GM23248 (cell line): Measurements from ENCODE around the gene PPP2R3B. TPM values are rescaled to one million over a fixed set of nuclear protein-coding genes. Genes with fewer than 3 reads are reported as not detected.

Experiments
- DNase-seq: peaks from one replicate; pipeline ENCODE4 v3.0.0-alpha.2; 2015
- H2AFZ ChIP-seq: fragments of 200-600 bp; sonication (generic); 2 replicates; pipeline ENCODE4 v1.6.1; 2016; ENCODE audit warnings: antibody characterized with exemption
- H3F3A ChIP-seq: fragments of 200-600 bp; sonication (generic); 2 replicates; pipeline ENCODE4 v1.6.1; 2016; ENCODE audit warnings: mild to moderate bottlenecking, antibody characterized with exemption, mixed run types; ENCODE audit not compliant: insufficient read depth
- H3K27ac ChIP-seq: fragments of 200-600 bp; sonication (generic); 2 replicates; pipeline ENCODE4 v1.5.1; 2016; ENCODE audit warnings: mild to moderate bottlenecking
- H3K27me3 ChIP-seq: fragments of 200-600 bp; sonication (generic); replicated peaks from 2 replicates; pipeline ENCODE4 v1.6.1; 2016; ENCODE audit warnings: mild to moderate bottlenecking; ENCODE audit not compliant: insufficient read depth
- H3K36me3 ChIP-seq: fragments of 200-600 bp; sonication (generic); 2 replicates; pipeline ENCODE4 v1.6.1; 2016; ENCODE audit warnings: low read depth, mild to moderate bottlenecking
- H3K4me1 ChIP-seq: fragments of 200-600 bp; sonication (generic); 2 replicates; pipeline ENCODE4 v1.6.1; 2016; ENCODE audit warnings: mild to moderate bottlenecking; ENCODE audit not compliant: insufficient read depth
- H3K4me2 ChIP-seq: fragments of 200-600 bp; sonication (generic); one replicate; pipeline ENCODE4 v1.6.1; 2016; ENCODE audit warnings: mild to moderate bottlenecking; ENCODE audit not compliant: unreplicated experiment
- H3K4me3 ChIP-seq: fragments of 200-600 bp; sonication (generic); 2 replicates; pipeline ENCODE4 v1.5.1; 2016; ENCODE audit warnings: mild to moderate bottlenecking
- H3K79me2 ChIP-seq: fragments of 200-600 bp; sonication (generic); 2 replicates; pipeline ENCODE4 v1.6.1; 2016; ENCODE audit warnings: mild to moderate bottlenecking; ENCODE audit not compliant: insufficient read depth
- H3K9ac ChIP-seq: fragments of 200-600 bp; sonication (generic); 2 replicates; pipeline ENCODE4 v1.6.1; 2016; ENCODE audit warnings: mild to moderate bottlenecking
- H3K9me2 ChIP-seq: fragments of 200-600 bp; sonication (generic); 2 replicates; pipeline ENCODE4 v1.6.1; 2016; ENCODE audit warnings: mixed run types, mild to moderate bottlenecking, moderate library complexity; ENCODE audit not compliant: insufficient read depth
- H3K9me3 ChIP-seq: fragments of 200-600 bp; sonication (generic); one replicate; pipeline ENCODE4 v1.6.1; 2017; ENCODE audit warnings: low read depth
- H4K20me1 ChIP-seq: fragments of 200-600 bp; sonication (generic); 2 replicates; pipeline ENCODE4 v1.6.0; 2016; ENCODE audit not compliant: insufficient read depth
- EZH2 ChIP-seq: fragments of 200-600 bp; sonication (generic); IDR thresholded peaks from 2 replicates; pipeline ENCODE4 v1.6.1; 2018; ENCODE audit warnings: antibody characterized with exemption, mild to moderate bottlenecking; ENCODE audit not compliant: insufficient read depth, poor library complexity, severe bottlenecking
- EZH2phosphoT487 ChIP-seq: fragments of 200-600 bp; sonication (generic); IDR thresholded peaks from 2 replicates; pipeline ENCODE4 v1.6.1; 2018; ENCODE audit warnings: antibody characterized with exemption, moderate library complexity, mild to moderate bottlenecking, low read depth; ENCODE audit not compliant: insufficient read depth
- WGBS, 2 experiments: methylation state at CpG; one replicate each; pipeline ENCODE4 v1.1.6; 2015 to 2017; ENCODE audit warnings: low lambda C conversion rate in 2 of 2, low coverage in 1 of 2; ENCODE audit errors: missing lambda C conversion rate in 2 of 2; 5-methylcytosine and 5-hydroxymethylcytosine counted together
- in situ Hi-C: fragments of 300-500 bp; cut with MboI; formaldehyde crosslinking; loops from 2 replicates; pipeline ENCODE4 v1.15.0; 2020
- polyA plus RNA-seq: library from polyadenylated mRNA; unstranded; fragments of >200 nt; fragmentation: Nextera tagmentation; extraction: Ambion mirVana; gene quantifications from 2 replicates; pipeline ENCODE4 v1.2.1, GENCODE V29; 2016
- total RNA-seq: library from RNA; depleted of rRNA; stranded (reverse); fragments of >200 nt; shearing (Covaris generic); gene quantifications from 2 replicates; pipeline ENCODE4 v1.2.3, GENCODE V29; 2014

The PPP2R3B gene
- total and polyA plus RNA-seq, 2 experiments from 2014 or later: 7.4 to 16.6 TPM

- TF ChIP-seq EZH2phosphoT487 (no peak), EZH2 (no peak)
- Histone ChIP-seq H3K9ac (no peak overlapping the region), H3K4me2 (no peak overlapping the region), H3K9me2 (no peaks in the 10 kb centered on the region), H2AFZ (no peak overlapping the region), H3K79me2 (no peaks in the 10 kb centered on the region), H3F3A (no peaks in the 10 kb centered on the region), H3K27ac (no peak overlapping the region), H3K27me3 (no peaks in the 10 kb centered on the region), H3K9me3 (no peaks in the 10 kb centered on the region), H3K36me3 (no peaks in the 10 kb centered on the region), H3K4me1 (peaks cover 3% of the 10 kb centered on the region), H4K20me1 (no peaks in the 10 kb centered on the region), H3K4me3 (no peak overlapping the region)
- in situ Hi-C loops: no loop called here
- WGBS, 2 experiments: 94 to 95% methylated on average over 17 of the region's 17 CpGs
- no peak for DNase-seq
Observed at GRCh38 chrX:335758-336155, 51.0 kb downstream of the PPP2R3B start.

GRCh38 chrX:334971-335757 lies 51.5 kb downstream of the PPP2R3B start:
- H4K20me1 ChIP-seq: no peaks in the 10 kb centered on the region
- H3K9ac ChIP-seq: no peak overlapping the region
- H3K79me2 ChIP-seq: no peaks in the 10 kb centered on the region
- in situ Hi-C loops: no loop called here
- no peaks in the 10 kb centered on the region for H3K9me3 ChIP-seq
- H3F3A ChIP-seq: no peaks in the 10 kb centered on the region
- peaks cover 3% of the 10 kb centered on the region for H3K4me1 ChIP-seq
- no peak overlapping the region for H2AFZ ChIP-seq
- DNase-seq: no peak
- H3K27ac ChIP-seq: no peak overlapping the region
- no peak overlapping the region for H3K4me3 ChIP-seq
- WGBS, 2 experiments: 94 to 96% methylated on average over 40 to 47 of the region's 47 CpGs
- no peak overlapping the region for H3K4me2 ChIP-seq
- no peak for TF ChIP-seq EZH2
- no peak for TF ChIP-seq EZH2phosphoT487
- H3K36me3 ChIP-seq: no peaks in the 10 kb centered on the region
- H3K27me3 ChIP-seq: no peaks in the 10 kb centered on the region
- H3K9me2 ChIP-seq: no peaks in the 10 kb centered on the region

DNA sequence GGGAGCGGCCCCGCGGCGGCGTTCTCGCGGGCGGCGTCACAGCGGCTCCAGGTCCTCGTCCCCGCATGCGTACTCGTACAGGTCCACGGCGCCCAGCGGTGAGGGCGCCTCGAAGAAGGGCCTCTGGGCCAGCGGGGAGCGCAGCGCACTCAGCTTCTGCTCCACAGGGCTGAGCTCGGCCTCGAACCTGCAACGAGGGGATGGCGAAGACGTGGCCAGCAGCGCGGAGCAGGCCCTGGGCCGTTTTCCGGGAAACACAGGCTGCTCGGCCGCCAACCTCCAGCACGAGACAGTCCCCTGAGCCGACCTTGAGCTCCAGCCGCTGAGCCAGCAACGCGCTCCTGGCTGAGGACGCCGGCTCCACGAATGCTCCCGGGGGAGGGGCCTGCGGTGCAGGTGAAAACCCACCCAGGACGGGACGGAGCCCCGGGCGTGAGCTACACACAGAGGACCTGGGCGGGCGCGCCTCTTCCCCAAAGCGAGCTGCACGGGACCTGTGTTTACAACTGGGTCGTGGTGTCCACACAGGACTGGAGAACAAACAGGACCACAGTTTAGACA lies 52.3 kb downstream of the PPP2R3B start:
- Histone ChIP-seq H3F3A (no peaks in the 10 kb centered on the region), H3K79me2 (no peaks in the 10 kb centered on the region), H3K9ac (no peak overlapping the region), H3K4me3 (no peak overlapping the region), H4K20me1 (no peaks in the 10 kb centered on the region), H3K9me3 (no peaks in the 10 kb centered on the region), H3K36me3 (no peaks in the 10 kb centered on the region), H3K9me2 (no peaks in the 10 kb centered on the region), H3K27me3 (no peaks in the 10 kb centered on the region), H3K4me1 (peaks cover 3% of the 10 kb centered on the region), H2AFZ (no peak overlapping the region), H3K27ac (no peak overlapping the region), H3K4me2 (no peak overlapping the region)
- no peak for TF ChIP-seq EZH2phosphoT487
- 96 to 98% methylated on average over 46 to 53 of the region's 53 CpGs for WGBS, 2 experiments
- in situ Hi-C loops: no loop called here
- DNase-seq: no peak

DNA sequence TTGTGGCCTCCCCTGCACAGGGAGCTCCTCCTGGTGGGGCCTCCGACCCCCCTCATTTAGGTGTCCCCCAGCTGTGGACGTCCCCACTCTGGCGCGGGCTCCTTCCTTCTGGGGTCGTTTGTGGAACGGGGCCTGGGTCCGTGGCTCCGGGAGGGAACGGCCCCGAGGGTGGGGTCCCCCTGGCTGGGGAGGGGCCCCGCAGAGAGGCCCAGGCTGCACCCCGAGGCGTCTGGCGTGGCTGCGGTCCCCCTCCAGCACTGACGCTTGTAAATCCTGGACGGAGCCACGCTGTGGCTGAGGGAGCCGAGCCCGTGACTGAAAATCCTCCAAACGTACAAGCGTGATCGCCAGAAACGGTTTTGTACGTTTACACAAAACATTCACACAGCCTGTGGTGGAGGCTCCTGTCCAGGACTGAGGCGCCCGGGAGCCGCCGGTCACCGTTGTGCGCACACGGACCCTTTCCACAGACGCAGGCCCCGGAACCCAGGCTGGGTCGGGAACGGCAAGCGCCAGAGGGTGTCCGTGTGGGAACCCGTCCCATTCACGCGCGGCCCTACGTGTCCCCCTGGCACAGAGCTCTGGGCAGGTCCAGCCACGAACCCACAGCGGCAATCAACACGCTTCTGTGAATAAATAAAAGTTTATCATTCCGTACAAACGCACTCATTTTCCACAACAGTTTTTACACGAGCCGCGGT lies 52.9 kb downstream of the PPP2R3B start:
- Histone ChIP-seq H3K27me3 (no peaks in the 10 kb centered on the region), H4K20me1 (no peaks in the 10 kb centered on the region), H3K9ac (no peak overlapping the region), H2AFZ (no peak overlapping the region), H3K9me3 (no peaks in the 10 kb centered on the region), H3K9me2 (no peaks in the 10 kb centered on the region), H3K4me3 (no peak overlapping the region), H3K4me2 (no peak overlapping the region), H3F3A (no peaks in the 10 kb centered on the region), H3K27ac (no peak overlapping the region), H3K36me3 (no peaks in the 10 kb centered on the region), H3K4me1 (peaks cover 3% of the 10 kb centered on the region), H3K79me2 (no peaks in the 10 kb centered on the region)
- DNase-seq: no peak
- 95 to 98% methylated on average over 32 to 51 of the region's 51 CpGs for WGBS, 2 experiments
- TF ChIP-seq EZH2phosphoT487 (no peak), EZH2 (no peak)
- in situ Hi-C loops: no loop called here
